Esophagus muscularis mucosa (tissue), 4 donors: Measurements from ENCODE around the gene CLCNKA.

Experiments used
- EP300 ChIP-seq: sonication (generic); formaldehyde crosslinking; IDR thresholded peaks from one replicate; pipeline ENCODE4 v1.6.1; 2017; ENCODE audit warnings: antibody characterized with exemption
- POLR2A ChIP-seq: fragments of 450-650 bp; IDR thresholded peaks from one replicate; pipeline ENCODE4 v1.6.1; 2017; ENCODE audit warnings: antibody characterized with exemption, moderate library complexity, mild to moderate bottlenecking, low read depth
- POLR2AphosphoS5 ChIP-seq, 2 donors: sonication (generic); formaldehyde crosslinking; IDR thresholded peaks; one replicate each; pipeline ENCODE4 v1.6.1; 2017; ENCODE audit warnings: antibody characterized with exemption in 2 of 2
- TF ChIP-seq, protein P1 (sequence below), 3 experiments: fragments of 200-600 bp in 2 of 3; fragments of 450-650 bp in 1 of 3; sonication (generic) in 2 of 3; IDR thresholded peaks; one replicate each; pipeline ENCODE4 v1.5.1; 2017 to 2019; ENCODE audit warnings: antibody characterized with exemption in 3 of 3, mild to moderate bottlenecking in 2 of 3, moderate library complexity in 1 of 3

DNA sequence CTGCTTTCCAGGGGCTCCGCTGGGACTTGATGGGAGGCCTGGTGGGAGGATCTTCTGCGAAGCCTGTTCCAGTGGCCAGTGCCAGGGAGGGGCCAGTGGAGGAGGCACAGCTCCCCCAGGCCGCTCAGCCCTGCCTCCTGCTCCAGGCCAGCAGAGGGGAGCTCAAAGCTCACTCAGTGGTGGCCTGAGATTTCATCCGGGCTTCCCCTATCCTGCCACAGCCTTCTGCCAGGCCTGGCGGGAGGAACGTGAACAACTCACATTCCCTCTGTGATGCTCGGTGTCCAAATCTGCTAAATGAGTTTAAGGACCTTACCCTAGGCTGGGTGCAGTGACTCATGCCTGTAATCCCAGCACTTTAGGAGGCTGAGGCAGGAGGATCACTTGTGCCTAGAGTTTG is 25.0 kb downstream of the CLCNKA start:
- TF ChIP-seq, protein P1, sequence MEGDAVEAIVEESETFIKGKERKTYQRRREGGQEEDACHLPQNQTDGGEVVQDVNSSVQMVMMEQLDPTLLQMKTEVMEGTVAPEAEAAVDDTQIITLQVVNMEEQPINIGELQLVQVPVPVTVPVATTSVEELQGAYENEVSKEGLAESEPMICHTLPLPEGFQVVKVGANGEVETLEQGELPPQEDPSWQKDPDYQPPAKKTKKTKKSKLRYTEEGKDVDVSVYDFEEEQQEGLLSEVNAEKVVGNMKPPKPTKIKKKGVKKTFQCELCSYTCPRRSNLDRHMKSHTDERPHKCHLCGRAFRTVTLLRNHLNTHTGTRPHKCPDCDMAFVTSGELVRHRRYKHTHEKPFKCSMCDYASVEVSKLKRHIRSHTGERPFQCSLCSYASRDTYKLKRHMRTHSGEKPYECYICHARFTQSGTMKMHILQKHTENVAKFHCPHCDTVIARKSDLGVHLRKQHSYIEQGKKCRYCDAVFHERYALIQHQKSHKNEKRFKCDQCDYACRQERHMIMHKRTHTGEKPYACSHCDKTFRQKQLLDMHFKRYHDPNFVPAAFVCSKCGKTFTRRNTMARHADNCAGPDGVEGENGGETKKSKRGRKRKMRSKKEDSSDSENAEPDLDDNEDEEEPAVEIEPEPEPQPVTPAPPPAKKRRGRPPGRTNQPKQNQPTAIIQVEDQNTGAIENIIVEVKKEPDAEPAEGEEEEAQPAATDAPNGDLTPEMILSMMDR (IDR thresholded peaks at IDR 0.05), result no peak
- no peak for TF ChIP-seq POLR2AphosphoS5 (IDR thresholded peaks at IDR 0.05)
- TF ChIP-seq POLR2A, result no peak
- TF ChIP-seq EP300, result no peak
